Measurements from ENCODE around the gene ATRAID.
A peak's percentile ranks its signal among the peaks of the same experiment; 100 is the strongest.
"Not testable (repeated sequence)": the region's sequence is repeated elsewhere in the genome, so short reads cannot be mapped to it uniquely, and the experiment has no call there.

Gene ATRAID

DNA sequence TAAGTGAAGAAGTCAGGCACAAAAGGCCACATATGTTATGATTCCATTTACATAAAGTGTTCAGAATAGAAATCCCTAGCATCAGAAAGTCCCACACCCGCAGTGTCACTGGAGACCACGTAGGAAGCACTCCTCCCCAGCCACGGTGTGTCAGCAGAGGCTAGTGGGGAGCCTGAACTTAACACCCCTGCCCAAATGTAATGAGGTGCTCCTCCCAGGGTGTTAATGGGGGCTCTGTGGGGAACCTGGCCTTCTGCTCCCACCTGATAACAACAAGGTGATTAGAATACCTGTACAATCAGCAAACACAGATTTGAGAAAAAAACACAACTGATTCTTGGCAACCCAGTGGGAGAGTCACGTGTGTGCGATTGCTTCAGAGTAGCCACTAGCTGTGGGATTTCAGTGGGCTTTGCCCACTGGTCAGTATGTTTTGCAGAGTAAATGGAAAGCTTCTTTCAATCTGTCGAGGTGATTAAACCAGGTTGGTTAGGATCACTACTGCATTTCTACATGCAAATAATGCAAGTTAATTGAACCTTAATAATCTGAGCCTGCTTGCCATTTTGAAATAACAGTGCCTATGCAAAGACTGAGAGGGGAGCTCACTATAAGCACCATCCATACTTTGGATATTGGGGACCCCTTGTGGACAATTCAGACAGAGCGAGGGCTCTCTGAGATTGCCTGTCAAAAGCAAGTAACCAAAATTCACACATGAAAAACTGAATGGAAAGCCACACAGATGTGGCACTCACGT, 20.6 kb upstream of the ATRAID start:
- FAIRE-seq: no peak
- peak; percentile 80 for DNase-seq (ENCODE audit: insufficient read length, low spot score)

DNA sequence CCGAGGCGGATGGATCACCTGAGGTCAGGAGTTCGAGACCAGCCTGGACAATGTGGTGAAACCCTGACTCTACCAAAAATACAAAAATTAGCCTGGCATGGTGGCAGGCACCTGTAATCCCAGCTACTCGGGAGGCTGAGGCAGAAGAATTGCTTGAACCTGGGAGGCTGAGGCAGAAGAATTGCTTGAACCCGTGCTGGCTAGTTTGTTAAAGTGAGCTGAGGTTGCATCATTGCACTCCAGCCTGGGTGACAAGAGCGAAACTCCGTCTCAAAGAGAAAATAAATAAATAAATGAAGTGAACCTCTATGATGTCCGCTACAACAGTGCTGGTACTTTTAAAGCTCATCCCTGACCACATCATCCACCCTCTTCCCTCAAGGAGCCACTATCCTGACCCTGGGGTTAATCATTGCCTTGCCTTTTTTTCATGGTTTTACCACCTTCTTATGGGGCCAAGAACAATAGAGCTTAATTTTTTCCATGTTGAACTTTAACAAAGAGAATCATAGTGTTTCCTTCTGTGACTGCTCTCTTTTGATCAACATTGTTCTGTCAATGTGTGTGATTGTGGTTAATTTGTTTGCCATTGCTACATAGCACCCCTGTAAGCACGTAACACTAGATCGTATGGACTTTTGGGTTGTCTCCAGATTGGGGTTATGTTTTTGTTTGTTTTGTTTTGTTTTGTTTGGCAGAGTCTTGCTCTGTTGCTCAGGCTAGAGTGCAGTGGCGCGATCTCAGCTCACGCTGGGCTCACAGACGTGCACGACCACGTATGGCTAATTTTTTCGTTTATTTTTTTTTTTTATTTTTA, 17.1 kb upstream of the ATRAID start:
- FAIRE-seq (no peak), DNase-seq (ENCODE audit: insufficient read length, low spot score) (no peak)

GRCh38 chr2:27195799-27196198, 16.0 kb upstream of the ATRAID start:
- not testable (repeated sequence) for FAIRE-seq

GRCh38 chr2:27198068-27198467, 13.8 kb upstream of the ATRAID start:
- not testable (repeated sequence) for DNase-seq (ENCODE audit: insufficient read length, low spot score); FAIRE-seq

More at GRCh38 chr2:27195799-27196198, 16.0 kb upstream of the ATRAID start:
- not testable (repeated sequence) for DNase-seq (ENCODE audit: insufficient read length, low spot score)

DNA sequence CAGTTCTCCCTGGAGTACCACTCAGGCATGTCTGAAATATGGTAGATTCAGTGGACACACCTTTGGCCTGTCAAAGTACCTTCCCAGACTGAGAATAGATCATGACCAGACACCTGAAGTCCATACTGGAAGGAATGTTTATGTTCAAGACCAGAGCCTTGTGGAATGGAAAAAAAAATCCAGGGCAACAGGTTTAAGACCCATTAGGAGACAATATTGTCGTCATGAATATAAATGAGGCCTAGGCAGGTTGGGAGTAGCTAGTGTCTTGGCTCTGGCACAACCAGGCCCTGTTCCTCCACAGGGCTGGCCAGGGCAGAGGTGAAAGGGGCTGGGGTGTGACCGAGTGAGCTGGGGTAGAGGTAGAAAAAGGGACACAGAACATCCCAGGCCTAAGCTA, 13.2 kb upstream of the ATRAID start:
- DNase-seq (ENCODE audit: insufficient read length, low spot score) (no peak), FAIRE-seq (no peak)

- no peak for DNase-seq (ENCODE audit: insufficient read length, low spot score)
- FAIRE-seq: no peak
These were observed 12.6 kb upstream of the ATRAID start for GRCh38 chr2:27199241-27199640.

GRCh38 chr2:27201675-27202074, 10.2 kb upstream of the ATRAID start:
- DNase-seq (ENCODE audit: insufficient read length, low spot score) (no peak), FAIRE-seq (no peak)

- FAIRE-seq: no peak
- no peak for DNase-seq (ENCODE audit: insufficient read length, low spot score)
These were observed 9.0 kb upstream of the ATRAID start for GRCh38 chr2:27202854-27203253.

GRCh38 chr2:27203741-27204140, 8.1 kb upstream of the ATRAID start:
- DNase-seq (ENCODE audit: insufficient read length, low spot score) (no peak), FAIRE-seq (no peak)

GRCh38 chr2:27204566-27204965, 7.3 kb upstream of the ATRAID start:
- DNase-seq (ENCODE audit: insufficient read length, low spot score) (no peak), FAIRE-seq (no peak)

GRCh38 chr2:27205206-27205605, 6.6 kb upstream of the ATRAID start:
- FAIRE-seq (no peak), DNase-seq (ENCODE audit: insufficient read length, low spot score) (no peak)

- FAIRE-seq: no peak
- no peak for DNase-seq (ENCODE audit: insufficient read length, low spot score)
These were observed 5.5 kb upstream of the ATRAID start for GRCh38 chr2:27206346-27206745.

- FAIRE-seq: no peak
- no peak for DNase-seq (ENCODE audit: insufficient read length, low spot score)
These were observed 3.3 kb upstream of the ATRAID start for GRCh38 chr2:27208486-27209050.

DNA sequence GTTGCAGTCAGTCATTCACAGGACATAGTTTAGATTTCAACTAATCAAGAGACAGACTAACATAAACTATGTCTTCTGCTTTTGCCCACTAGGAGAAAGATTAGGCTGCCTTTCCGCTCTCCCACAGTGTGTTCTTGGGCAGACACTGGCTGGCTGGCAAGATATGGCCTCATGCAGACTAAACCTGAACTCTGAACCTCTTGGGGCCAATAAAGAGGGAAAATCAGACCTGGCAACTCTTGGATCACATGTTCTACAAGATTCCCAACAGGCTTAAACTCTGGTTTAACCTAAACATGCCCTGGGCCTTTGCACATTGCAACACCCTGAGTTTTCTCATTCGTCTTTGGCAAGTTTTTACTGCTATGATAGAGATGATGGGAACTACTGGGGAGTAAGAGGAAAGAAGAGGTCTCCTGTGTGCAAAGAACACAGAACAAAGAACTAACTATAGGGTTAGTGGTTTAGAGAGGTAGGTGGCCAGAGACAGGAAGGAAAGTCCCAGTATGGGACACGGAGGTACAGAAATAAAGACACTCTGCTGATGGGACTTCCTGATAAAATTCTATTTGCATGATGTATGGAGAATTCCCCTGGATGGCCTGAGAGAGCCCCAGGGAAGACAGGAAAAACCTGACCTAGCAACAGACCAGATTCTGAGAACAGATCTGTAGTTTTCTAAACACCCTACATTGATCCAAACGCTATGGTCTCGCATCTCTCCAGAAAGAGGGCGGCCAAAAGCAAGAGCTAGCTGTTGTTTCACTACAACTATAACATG, 2.0 kb upstream of the ATRAID start:
- peak; percentile 20 for FAIRE-seq
- no peak for DNase-seq (ENCODE audit: insufficient read length, low spot score)

DNA sequence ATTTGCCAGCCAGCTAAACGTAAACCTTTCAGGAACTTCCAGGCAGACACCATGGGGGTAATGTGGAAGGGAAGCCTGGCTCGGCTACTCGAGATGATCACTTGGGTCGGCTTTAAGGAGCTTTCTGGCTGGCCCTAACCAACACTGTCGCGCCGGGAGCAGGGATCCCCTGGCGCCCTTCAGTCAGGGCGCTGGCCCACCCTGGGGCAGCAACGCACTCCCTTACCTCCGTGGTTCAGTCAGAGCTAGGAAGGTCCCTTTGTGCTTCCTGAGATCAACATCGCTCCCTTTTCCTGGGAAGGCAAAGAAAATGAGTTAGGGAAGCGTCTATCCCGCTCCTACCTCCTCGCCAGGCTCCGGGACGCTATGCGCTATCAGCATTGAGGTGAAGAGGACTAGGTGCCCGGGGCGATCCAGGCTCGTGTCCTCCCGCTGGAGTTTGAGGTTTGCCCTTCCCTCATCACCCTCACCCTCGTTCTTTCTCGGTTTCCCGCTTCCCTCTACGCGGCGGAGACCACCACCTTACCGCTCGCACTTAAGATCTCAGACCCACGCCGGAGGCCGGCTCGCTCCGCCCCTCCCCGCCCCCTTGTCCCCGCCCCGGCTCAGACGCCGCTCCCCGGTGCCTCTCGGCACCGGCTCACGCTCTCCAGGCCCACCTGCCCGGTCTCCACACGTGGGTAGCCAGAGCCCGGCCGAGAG, 449 bp upstream of the ATRAID start:
- DNase-seq (ENCODE audit: insufficient read length, low spot score): peak; percentile 60
- FAIRE-seq: no peak

DNA sequence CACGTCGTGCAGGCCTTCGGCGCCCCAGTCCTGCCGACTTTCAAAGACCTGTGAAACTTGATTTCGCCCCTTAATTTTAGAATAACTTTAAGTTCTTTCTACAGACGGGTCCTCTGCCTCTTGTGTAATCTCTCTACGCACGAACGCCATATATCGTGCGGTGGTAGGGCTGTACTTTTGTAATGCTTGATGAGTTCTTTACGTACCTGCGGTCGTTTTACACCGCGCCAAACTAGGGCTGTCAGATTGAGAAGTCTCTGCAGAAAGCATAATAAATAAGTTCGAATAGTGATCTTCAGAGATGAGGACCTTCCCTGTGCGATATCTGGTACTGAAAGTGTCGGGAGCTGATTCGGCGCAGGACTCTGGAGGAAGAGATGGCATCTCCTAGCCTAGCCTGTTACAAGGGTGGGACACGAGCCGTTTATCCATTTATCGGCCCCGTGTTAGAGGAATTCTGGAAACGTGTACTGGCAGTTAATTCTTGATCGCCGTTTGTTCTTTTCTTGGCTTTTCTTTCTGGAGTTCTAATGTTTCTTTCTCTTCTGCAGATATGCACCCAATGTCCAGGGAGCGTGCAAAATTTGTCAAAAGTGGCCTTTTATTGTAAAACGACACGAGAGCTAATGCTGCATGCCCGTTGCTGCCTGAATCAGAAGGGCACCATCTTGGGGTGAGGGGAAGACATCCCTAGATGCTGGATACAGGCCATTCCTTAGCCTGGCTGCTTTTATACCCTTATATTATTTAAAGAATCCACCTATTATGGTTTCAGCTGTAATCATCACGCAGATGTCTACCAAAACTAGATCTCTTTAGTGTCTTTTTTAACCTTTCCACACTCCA, 1.0 kb downstream of the ATRAID start:
- DNase-seq (ENCODE audit: insufficient read length, low spot score): peak; percentile 41

DNA sequence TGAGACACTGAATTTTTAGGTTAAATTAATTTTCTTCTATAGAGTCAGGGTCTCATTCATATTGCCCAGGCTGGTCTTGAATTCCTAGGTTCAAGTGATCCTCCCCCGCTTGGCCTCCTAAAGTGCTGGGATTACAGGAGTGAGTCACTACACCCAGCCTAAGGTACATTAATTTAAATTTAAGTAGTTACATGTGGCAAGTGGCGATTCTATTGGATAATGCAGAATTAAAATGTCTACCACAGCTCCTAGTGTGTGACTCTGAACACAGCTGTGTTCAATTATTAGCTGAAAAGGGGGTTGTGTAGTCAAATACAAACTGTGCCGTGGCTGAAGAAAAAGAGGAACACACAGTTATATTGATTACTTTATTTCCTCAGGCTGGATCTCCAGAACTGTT, 3.1 kb downstream of the ATRAID start:
- FAIRE-seq (no peak), DNase-seq (ENCODE audit: insufficient read length, low spot score) (no peak)

More for the DNA sequence above, 1.0 kb downstream of the ATRAID start:
- no peak for FAIRE-seq

DNA sequence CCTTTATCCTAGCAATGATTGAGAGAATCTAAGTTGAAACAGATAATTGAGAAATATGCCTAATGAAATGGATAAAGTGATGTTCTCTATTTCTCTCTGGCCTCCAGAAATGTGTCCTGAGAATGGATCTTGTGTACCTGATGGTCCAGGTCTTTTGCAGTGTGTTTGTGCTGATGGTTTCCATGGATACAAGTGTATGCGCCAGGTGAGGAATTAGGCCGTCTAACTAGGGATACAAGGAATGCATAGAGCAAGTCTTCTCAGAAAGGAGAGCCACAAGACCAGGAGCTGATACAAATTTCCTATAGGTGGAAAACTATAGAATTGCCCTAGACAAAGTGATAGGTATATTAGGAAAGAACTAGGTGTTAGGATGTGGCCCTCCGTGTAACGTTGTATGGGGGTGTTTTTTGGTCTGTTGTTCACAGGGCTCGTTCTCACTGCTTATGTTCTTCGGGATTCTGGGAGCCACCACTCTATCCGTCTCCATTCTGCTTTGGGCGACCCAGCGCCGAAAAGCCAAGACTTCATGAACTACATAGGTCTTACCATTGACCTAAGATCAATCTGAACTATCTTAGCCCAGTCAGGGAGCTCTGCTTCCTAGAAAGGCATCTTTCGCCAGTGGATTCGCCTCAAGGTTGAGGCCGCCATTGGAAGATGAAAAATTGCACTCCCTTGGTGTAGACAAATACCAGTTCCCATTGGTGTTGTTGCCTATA, 4.7 kb downstream of the ATRAID start:
- DNase-seq (ENCODE audit: insufficient read length, low spot score) (no peak), FAIRE-seq (no peak)

All from HTR-8/SVneo (cell line).